ENCODE measurements around the gene TBL1X. TPM values are rescaled to one million over a fixed set of nuclear protein-coding genes. Genes with fewer than 3 reads are reported as not detected.
A peak's percentile ranks its signal among the peaks of the same experiment; 100 is the strongest.

Gene TBL1X
- total RNA-seq, 1 donor from 2014 or later, result 20.0 TPM

DNA sequence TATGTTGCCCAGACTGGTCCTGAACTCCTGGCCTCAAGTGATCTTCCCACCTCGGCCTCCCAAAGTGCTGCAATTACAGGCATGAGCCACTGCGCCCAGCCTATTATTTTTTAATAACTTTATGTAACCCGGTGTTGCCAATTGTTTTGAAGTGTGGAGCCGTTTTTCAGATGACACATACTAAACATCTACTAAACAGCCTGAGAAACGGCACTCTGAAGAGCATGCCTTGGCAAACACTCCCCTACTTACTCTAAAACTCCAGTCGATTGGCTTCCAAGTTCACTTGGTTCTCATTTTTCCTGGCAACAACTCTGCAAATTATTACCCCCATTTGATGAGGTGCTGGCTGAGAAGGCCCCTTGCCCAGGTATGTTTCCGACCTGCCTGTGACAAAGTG is 169.7 kb downstream of the TBL1X start:
- Mint-ChIP-seq H3K4me3 (no peak overlapping the region), H3K4me1 (peaks cover 5% of the 10 kb centered on the region), H3K27ac (no peak overlapping the region), H3K27me3 (no peaks in the 10 kb centered on the region), H3K9me3 (no peaks in the 10 kb centered on the region), H3K36me3 (ENCODE audit: low read depth) (no peaks in the 10 kb centered on the region)
- intact Hi-C loops (cut with micrococcal nuclease), result no loop called here
- DNase-seq, result no peak

DNA sequence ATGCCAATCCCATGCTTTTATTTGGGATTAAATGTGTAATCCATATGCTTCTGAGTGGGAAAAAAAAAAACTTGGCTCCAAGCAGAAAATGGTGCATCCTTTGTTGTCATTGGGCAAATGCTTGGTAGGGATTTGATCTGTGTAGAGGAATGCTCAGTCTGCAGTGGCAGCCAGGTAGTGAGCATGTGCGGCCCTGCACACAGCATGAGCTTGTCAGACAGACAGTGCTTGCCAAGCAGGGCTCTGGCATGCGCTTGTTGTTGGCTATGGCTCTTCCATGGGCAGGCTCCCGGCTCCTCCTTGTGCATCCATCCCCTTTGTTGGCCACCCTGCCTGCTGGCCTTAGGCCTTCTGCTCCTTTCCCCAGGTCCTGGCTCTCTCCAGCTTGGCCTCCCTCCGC is 170.5 kb downstream of the TBL1X start:
- no peaks in the 10 kb centered on the region for H3K27me3 Mint-ChIP-seq
- H3K36me3 Mint-ChIP-seq (ENCODE audit: low read depth), result no peaks in the 10 kb centered on the region
- H3K4me3 Mint-ChIP-seq, result no peak overlapping the region
- no peak overlapping the region for H3K27ac Mint-ChIP-seq
- peaks cover 6% of the 10 kb centered on the region for H3K4me1 Mint-ChIP-seq
- no peak for DNase-seq
- intact Hi-C loops (cut with micrococcal nuclease), result no loop called here
- H3K9me3 Mint-ChIP-seq, result no peaks in the 10 kb centered on the region

DNA sequence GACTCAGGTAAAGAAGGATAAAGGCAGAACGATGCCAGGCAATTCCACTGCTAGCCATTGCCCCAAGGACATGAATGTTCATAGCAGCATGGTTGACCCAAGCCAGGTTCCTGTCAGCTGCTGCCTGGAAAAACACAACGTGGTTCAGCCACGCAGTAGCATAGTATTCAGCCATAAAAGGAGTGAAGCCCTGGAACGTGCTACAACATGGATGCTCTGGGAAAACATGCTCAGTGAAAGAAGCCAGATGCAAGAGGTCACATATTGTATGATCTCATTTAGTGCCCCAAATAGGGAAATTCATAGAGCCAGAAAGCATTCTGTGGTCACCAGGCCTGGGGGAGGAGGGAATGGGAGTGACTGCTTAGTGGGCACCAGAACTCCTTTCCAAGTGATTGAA is 170.9 kb downstream of the TBL1X start:
- Mint-ChIP-seq H3K27ac (no peak overlapping the region), H3K27me3 (no peaks in the 10 kb centered on the region), H3K36me3 (ENCODE audit: low read depth) (no peaks in the 10 kb centered on the region), H3K4me1 (peaks cover 6% of the 10 kb centered on the region), H3K4me3 (no peak overlapping the region), H3K9me3 (no peaks in the 10 kb centered on the region)
- DNase-seq, result no peak
- intact Hi-C loops (cut with micrococcal nuclease), result no loop called here

DNA sequence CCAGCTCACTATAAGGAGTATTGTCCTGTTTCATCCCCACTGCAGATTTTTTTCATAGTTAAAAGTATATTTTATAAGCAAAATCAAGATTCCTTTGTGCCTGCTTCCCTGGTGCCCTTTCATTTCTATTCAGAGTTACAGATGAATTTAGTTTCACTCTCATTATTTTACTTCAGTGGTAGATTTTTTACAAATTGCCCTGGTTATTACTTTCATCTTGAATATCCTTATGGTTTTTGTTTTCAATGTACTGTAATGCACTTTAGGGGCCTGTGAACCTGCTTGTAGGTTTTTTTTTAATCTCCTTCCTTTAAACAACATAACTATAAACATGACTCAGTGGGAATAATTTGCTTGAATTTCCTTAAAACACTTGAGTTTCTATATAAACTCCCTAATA is 174.0 kb downstream of the TBL1X start:
- H3K4me1 Mint-ChIP-seq, result peaks cover 13% of the 10 kb centered on the region
- no peaks in the 10 kb centered on the region for H3K36me3 Mint-ChIP-seq (ENCODE audit: low read depth)
- intact Hi-C loops (cut with micrococcal nuclease), result no loop called here
- DNase-seq, result no peak
- no peak overlapping the region for H3K27ac Mint-ChIP-seq
- H3K9me3 Mint-ChIP-seq, result no peaks in the 10 kb centered on the region
- no peak overlapping the region for H3K4me3 Mint-ChIP-seq
- no peaks in the 10 kb centered on the region for H3K27me3 Mint-ChIP-seq

DNA sequence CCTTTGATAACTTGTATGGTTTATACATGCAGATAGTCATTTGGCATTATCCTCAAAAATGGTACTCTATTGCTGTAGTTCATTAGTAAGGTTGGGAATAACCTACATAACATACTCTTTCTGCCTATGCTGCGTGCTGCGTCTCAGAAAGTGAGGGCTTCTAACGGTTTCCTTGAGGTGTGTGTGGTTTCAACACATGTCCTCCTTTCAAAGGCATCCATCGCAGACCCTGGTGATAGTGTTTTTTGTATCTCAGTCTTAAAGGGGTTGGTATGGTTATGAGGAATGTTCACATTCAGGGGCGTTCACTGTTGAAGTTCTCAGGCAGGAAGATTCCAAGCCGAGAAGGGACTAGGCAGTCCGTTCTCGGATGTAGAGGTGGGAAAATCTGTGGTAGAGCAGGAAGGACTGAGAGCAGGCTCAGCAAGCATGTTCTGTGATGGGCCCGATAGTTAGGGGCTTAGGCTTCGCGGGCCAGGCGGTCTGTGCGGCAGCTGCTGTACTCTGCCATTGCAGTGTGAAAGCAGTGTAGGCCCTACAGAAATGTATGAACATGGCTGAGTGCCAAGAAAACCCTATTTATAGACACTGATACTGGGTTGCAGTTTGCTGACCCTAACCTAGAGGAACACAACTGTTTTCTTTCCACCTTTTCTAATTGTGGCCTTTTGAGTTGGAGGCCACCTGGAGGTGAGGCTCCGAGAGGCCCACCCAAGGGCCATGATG is 177.6 kb downstream of the TBL1X start:
- no peak for DNase-seq
- no peaks in the 10 kb centered on the region for H3K36me3 Mint-ChIP-seq (ENCODE audit: low read depth)
- peaks cover 23% of the 10 kb centered on the region for H3K4me1 Mint-ChIP-seq
- no peak overlapping the region for H3K27ac Mint-ChIP-seq
- no peaks in the 10 kb centered on the region for H3K27me3 Mint-ChIP-seq
- H3K9me3 Mint-ChIP-seq, result no peaks in the 10 kb centered on the region
- intact Hi-C loops (cut with micrococcal nuclease), result loop anchor here (5.0 kb wide), 1 partner anchor 35 kb away; no protein-coding TSS in a partner anchor
- no peak overlapping the region for H3K4me3 Mint-ChIP-seq

DNA sequence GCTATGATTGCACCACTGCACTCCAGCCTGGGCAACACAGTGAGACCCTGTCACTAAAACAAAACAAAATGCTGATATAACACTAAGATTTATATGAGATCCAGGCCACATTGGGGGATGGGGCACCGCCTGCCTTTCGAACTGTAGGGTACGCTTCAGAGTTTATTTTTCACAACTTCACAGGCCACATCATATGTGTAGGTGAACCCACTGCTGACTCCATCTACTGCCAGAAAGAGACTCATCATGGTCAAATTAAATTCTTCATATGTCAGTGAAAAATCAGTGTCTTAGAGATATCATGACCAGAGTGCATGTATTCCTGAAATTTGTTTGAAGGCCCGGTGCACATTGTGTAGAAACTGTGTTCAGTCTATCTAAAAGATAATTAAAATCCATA is 178.9 kb downstream of the TBL1X start:
- Mint-ChIP-seq H3K27ac (no peak overlapping the region), H3K4me3 (no peak overlapping the region), H3K27me3 (no peaks in the 10 kb centered on the region), H3K36me3 (ENCODE audit: low read depth) (no peaks in the 10 kb centered on the region), H3K9me3 (no peaks in the 10 kb centered on the region), H3K4me1 (peaks cover 23% of the 10 kb centered on the region)
- DNase-seq, result no peak
- intact Hi-C loops (cut with micrococcal nuclease), result loop anchor here (5.0 kb wide), 1 partner anchor 33 kb away; no protein-coding TSS in a partner anchor

DNA sequence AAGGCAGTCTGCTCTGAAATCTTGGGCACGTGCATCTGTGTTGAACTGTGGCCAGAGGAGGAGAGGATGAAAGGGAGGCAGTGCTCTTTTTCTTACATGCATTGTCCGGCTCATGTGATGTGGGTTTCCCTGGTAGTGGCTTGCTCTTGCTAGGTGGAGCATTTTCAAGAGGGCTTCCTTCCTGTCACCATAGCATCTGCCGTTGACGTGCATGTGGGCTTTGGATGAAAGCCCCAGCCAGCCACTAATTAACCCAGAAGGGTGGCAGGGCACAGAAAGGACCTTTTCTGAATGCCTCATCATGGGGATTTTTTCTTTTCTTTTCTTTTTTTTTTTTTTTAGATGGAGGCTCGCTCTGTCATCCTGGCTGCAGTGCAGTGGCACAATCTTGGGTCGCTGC is 179.5 kb downstream of the TBL1X start:
- H3K4me3 Mint-ChIP-seq, result peak overlapping the region; percentile 30
- H3K27me3 Mint-ChIP-seq, result no peaks in the 10 kb centered on the region
- intact Hi-C loops (cut with micrococcal nuclease), result loop anchor here (5.0 kb wide), 1 partner anchor 33 kb away; no protein-coding TSS in a partner anchor
- H3K9me3 Mint-ChIP-seq, result no peaks in the 10 kb centered on the region
- H3K4me1 Mint-ChIP-seq, result peaks cover 19% of the 10 kb centered on the region
- H3K27ac Mint-ChIP-seq, result no peak overlapping the region
- H3K36me3 Mint-ChIP-seq (ENCODE audit: low read depth), result no peaks in the 10 kb centered on the region
- peak; percentile 80 for DNase-seq

DNA sequence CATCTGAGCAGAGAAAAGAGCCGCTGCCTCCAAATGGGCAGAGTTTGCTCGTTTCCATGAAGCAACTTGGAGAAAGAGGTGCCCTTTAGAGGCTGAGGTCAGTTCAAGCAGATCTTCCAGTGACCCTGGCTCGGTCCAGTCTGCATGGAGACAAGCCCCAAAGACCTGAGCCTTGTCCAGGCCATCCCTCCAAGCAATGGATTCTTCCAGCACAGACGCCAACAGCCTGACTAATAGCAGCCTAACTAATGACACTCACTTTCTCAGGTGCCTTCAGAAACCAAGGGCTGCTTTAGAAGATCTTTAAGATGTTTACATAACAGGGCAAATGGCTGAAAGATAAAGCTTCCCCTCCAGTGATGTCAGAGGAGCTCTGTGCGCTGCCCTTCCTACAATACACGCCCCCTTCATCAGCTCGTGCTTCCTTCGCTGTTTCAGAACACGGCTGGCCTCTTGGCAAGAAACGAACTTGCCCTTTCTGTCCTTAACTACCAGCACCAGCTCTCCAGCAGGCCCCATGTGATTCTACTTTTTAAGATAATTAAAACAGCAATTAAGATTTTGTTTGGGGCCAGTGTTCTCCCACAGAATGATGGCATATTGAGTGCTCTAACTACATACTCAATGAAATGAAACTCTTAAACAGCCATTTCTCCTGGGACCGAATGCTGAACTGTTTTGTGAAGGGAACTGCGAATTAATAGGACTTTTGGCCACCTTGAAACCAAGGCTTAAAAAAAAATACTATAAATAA is 181.8 kb downstream of the TBL1X start:
- Mint-ChIP-seq H3K4me3 (no peak overlapping the region), H3K4me1 (peaks cover 17% of the 10 kb centered on the region), H3K36me3 (ENCODE audit: low read depth) (no peaks in the 10 kb centered on the region), H3K9me3 (no peaks in the 10 kb centered on the region), H3K27ac (no peak overlapping the region), H3K27me3 (no peaks in the 10 kb centered on the region)
- intact Hi-C loops (cut with micrococcal nuclease), result no loop called here
- DNase-seq, result no peak

DNA sequence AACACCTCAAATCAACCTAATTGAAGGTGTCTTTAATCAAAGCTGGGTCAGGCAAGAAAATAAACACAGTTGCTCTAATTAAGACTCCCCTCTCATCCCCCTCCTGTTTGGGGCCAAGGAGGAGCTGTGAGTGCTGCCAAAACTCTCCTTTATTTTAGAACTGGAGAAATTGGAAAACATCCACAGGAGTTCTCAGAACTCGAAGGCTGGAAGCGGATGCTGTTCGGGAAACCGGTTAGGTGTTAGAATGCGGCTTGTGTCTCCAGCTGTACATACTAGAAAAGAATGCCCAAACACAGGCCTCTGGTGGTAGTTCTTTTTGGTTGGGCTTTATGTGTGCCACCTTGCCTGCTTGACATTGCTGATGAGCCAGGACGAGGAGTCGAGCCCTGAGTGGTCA is 182.6 kb downstream of the TBL1X start:
- intact Hi-C loops (cut with micrococcal nuclease), result no loop called here
- peaks cover 16% of the 10 kb centered on the region for H3K4me1 Mint-ChIP-seq

DNA sequence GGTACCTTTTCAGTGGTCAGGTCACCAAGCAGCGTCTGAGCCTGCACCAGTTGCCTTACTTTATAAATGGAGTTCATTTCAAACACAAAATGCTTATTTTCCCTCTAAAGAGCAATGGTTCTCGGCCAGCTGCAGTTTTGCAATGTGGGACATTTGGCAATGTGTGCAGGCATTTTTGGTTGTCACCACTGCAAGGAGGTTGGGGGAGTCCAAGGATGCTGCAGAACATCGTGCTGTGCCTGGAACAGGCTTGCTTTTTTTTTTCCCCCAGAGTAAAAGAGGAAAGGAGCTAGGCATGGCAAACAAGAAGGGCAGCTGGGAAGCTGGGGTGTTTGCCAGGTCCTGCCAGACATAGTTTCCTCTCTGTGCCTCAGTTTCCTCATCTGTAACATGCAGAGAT is 185.2 kb downstream of the TBL1X start:
- Mint-ChIP-seq H3K27ac (no peak overlapping the region), H3K9me3 (no peaks in the 10 kb centered on the region), H3K4me3 (no peak overlapping the region), H3K4me1 (peaks cover 2% of the 10 kb centered on the region), H3K27me3 (no peaks in the 10 kb centered on the region), H3K36me3 (ENCODE audit: low read depth) (peaks cover 6% of the 10 kb centered on the region)
- intact Hi-C loops (cut with micrococcal nuclease), result no loop called here
- DNase-seq, result no peak

More for the DNA sequence above, 182.6 kb downstream of the TBL1X start:
- no peaks in the 10 kb centered on the region for H3K27me3 Mint-ChIP-seq
- no peak overlapping the region for H3K4me3 Mint-ChIP-seq
- H3K36me3 Mint-ChIP-seq (ENCODE audit: low read depth), result no peaks in the 10 kb centered on the region
- no peaks in the 10 kb centered on the region for H3K9me3 Mint-ChIP-seq
- DNase-seq, result no peak
- H3K27ac Mint-ChIP-seq, result no peak overlapping the region

DNA sequence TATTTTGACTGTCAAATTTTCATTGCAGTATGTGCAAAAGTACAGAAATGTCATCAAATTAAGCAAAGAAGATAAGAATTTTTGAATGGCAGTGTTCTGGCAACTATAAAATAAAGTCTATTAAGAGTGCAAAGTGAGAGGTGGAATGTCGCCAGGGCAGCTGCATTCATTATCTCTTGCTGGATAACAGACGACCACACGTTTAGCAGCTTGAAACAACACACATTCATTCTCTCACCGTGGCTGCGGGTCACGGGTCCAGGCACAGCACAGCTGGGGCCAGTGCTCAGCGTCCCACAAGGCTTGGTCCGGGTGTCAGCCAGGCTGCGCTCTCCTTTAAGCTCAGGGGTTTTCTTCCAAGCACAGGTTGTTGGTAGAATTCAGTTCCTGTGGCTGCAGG is 186.9 kb downstream of the TBL1X start:
- intact Hi-C loops (cut with micrococcal nuclease), result no loop called here
- no peak for DNase-seq
- no peaks in the 10 kb centered on the region for H3K9me3 Mint-ChIP-seq
- no peak overlapping the region for H3K27ac Mint-ChIP-seq
- H3K4me3 Mint-ChIP-seq, result no peak overlapping the region
- H3K4me1 Mint-ChIP-seq, result peaks cover 2% of the 10 kb centered on the region
- peaks cover 8% of the 10 kb centered on the region for H3K36me3 Mint-ChIP-seq (ENCODE audit: low read depth)
- H3K27me3 Mint-ChIP-seq, result no peaks in the 10 kb centered on the region

DNA sequence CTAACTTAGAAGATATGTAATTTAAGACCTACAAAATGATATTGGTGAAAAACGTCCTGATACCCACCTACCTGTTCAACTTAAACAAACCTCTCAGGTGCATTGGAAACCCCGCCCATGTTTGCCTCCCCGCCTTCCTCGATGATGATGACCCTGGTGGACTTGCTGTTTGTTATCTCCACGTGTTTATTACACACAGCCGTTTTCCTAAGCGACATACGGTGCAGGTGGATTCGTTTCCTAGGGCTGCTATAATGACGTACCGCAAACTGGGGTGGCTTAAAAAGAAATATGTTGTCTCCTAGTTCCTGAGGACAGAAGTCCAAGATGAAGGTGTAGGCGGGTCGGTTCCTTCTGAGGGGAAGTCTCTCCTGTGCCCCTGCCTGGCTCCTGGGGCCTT is 190.1 kb downstream of the TBL1X start:
- H3K27ac Mint-ChIP-seq, result no peak overlapping the region
- H3K4me1 Mint-ChIP-seq, result peaks cover 2% of the 10 kb centered on the region
- intact Hi-C loops (cut with micrococcal nuclease), result no loop called here
- H3K9me3 Mint-ChIP-seq, result no peaks in the 10 kb centered on the region
- DNase-seq, result no peak
- H3K36me3 Mint-ChIP-seq (ENCODE audit: low read depth), result peaks cover 13% of the 10 kb centered on the region
- H3K4me3 Mint-ChIP-seq, result no peak overlapping the region
- H3K27me3 Mint-ChIP-seq, result no peaks in the 10 kb centered on the region

DNA sequence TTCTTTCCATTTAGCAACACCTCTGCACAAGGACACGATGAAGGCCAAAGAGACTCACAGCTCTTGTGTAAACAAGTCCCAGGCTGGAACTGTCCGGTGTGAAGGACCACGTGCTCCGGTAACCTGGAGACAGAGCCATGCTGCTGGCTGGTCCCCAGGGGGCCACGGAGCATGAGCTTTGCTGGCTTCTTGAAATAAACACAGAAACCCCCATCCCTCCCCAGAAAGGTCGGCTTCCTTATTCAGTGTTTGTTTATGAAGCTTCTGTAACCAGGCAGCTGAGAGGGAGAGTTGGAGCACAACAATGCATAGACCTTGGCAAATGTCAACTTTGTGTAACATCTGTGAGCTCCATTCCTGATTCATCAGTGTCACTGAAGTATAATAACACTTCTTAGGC is 191.4 kb downstream of the TBL1X start:
- Mint-ChIP-seq H3K27me3 (no peaks in the 10 kb centered on the region), H3K4me3 (no peak overlapping the region), H3K36me3 (ENCODE audit: low read depth) (peaks cover 13% of the 10 kb centered on the region), H3K9me3 (no peaks in the 10 kb centered on the region), H3K4me1 (peaks cover 2% of the 10 kb centered on the region), H3K27ac (no peak overlapping the region)
- intact Hi-C loops (cut with micrococcal nuclease), result no loop called here
- DNase-seq, result no peak

DNA sequence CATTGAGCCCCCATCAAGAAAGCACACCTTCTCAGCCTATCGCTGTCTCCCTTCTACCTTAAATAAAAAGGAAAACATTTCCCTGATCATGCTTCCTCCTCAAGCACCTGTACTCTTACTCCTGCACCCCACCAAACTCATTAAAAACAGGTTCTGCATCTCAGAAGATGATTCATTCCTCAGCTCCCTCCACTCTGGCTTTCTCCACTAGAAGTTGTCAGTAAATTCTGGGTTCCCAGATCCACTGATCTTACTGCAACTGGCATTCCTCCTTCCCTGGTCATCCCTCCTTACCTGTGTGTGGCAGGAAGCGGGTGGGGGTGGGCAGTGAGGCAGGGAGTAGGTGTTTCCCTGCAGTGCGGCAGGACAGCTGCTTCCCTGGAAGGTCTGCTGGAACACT is 192.0 kb downstream of the TBL1X start:
- DNase-seq, result no peak
- H3K27me3 Mint-ChIP-seq, result no peaks in the 10 kb centered on the region
- no peaks in the 10 kb centered on the region for H3K9me3 Mint-ChIP-seq
- peaks cover 2% of the 10 kb centered on the region for H3K4me1 Mint-ChIP-seq
- peaks cover 13% of the 10 kb centered on the region for H3K36me3 Mint-ChIP-seq (ENCODE audit: low read depth)
- no peak overlapping the region for H3K4me3 Mint-ChIP-seq
- H3K27ac Mint-ChIP-seq, result no peak overlapping the region
- intact Hi-C loops (cut with micrococcal nuclease), result no loop called here
